GM21360 (cell line): ENCODE results near the gene UCHL3.

ENCODE experiments used
- ATAC-seq: cut with Tn5 transposase; IDR thresholded peaks from one replicate; pipeline ENCODE4 v1.9.1; 2021; ENCODE audit warnings: mild to moderate bottlenecking, moderate library complexity; ENCODE audit not compliant: unreplicated experiment

UCHL3 gene

DNA sequence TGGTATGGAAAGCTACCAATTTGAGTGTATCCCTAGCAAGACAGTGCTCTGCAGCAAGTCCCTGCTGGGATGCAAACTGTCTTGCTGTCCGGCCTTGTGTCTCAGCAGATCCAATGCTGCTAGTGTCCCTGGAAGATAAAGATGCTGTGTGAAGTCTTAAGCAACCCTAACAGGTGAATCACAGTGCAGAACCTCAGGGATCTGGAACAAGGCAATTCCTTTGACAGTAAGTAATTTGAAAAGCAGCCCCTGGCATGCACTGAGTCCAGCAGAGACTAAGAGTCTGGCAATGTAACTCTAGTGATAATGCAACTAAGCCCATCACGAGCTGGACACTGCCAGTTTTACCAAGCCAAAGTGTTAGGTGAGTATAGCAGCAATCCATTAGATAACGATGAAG lies 1.7 kb upstream of the UCHL3 start:
- ATAC-seq: no peak

DNA sequence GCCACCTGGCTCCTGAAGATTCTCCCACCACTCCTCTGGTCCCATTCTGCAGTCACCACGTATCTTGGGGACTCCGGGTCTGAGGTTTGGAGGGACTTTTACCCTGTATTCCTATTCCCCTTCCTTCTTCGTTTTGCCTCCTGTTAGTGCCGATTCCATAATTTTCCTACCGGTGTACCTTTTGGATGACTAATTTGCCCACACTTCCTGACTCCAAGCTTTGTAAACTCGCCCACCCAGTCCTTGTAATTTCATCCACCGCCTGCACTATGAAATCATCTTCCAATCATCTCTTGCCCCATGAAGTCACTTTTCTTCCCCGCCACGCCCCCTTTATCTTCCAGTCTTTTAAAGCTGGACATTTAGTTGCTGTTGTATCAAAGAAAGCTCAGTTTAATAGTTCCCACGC lies 572 bp downstream of the UCHL3 start:
- ATAC-seq: peak; percentile 5

DNA sequence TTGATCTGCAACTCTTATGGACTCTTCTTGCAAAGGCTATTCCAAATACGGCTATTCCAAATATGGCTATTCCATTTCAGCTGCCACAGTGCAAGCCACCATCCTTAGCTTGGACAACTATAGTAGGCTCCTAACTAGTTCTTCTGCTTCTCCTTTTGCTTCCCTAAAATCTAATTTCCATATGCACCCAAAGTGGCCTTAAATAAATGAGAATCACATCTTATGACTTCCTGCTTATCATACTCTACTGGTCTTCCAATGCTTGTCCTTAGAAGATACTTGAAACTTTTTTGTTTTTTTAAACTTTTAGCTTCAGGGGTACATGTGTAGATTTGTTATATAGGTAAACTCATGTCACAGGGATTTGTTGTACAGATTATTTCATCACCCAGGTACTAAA lies 4.9 kb downstream of the UCHL3 start:
- no peak for ATAC-seq

DNA sequence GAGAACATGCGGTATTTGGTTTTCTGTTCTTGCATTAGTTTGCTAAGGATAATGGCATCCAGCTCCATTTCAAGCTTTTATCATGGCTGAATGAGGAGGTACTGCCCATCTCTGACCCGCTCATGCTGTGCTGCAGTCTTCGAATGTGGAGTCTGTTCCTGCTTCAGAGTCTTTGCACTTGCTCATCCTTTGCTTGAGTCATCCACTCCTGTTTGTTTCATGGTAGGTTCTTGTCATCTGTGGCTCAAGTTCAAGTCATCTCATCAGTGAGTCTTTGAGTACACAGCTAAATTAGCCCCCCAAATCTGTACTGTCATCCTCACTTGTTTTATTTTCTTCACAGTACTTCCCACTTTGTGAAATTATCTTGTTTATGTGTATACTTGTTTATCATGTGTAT lies 5.4 kb downstream of the UCHL3 start:
- ATAC-seq: no peak

DNA sequence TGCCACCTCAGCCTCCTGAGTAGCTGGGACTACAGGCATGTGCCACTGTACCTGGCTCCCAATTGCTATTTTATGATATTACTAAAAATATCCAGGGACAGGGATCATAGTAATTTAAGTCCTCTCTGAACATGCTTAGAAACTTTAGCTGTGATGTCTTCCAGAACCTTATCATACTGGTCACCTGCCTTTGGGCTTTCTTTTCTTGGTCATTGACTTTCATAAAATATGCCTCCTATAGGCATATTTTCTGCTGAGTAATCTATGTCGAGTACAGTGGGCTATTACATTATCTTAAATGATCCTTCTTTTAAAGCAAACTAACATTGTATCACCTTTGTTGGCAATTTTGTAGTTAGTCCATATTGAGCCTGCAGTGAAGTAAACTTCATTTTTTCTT lies 6.2 kb downstream of the UCHL3 start:
- ATAC-seq: no peak

DNA sequence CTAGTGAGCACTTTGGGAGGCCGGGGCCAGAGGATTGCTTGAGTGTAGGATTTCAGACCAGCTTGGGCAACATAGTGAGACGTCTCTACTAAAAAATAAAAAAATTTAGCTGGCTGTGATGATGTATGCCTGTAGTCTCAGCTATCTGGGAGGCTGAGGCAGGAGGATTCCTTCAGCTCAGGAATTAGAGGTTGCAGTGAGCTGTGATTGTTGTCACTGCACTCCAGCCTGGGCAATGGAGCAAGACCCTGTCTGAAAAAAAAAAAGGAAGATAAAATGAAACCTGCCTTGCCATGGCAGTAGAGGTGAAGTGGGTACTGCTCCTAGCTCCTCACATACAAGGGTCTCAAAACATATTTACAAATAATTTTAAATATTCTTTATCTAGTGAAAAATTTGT lies 7.4 kb downstream of the UCHL3 start:
- no peak for ATAC-seq

DNA sequence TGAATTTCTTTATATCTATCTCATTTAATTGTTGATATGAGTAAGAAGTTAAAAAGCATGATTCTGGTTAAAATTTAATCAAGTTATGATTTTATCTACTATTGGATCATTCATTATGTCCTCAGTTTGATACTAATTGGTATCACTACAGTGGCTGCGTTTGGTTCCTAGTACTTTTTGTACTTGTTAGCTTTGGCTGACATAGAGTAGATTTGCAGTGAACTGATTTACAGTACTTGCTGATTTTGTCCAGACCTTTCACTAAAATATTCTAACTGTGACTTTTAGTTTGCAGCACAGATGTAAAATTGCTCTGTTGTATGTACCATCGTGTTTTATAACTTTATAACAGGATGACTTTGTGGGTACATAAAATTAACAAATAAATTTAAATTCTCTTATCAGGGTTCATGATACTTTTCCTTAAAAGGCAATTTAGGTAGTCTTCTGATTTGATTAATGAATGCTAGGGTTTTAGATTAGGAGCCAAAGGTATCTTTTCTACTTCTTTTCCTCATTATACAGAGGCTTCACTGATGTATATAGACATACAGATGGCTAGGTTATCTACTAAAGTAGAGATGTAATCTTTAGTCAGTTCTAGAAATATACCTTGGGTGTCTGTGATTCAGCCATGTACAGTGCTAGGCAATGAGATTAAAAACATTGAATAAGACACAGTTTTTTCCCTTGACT lies 8.7 kb downstream of the UCHL3 start:
- ATAC-seq: no peak

DNA sequence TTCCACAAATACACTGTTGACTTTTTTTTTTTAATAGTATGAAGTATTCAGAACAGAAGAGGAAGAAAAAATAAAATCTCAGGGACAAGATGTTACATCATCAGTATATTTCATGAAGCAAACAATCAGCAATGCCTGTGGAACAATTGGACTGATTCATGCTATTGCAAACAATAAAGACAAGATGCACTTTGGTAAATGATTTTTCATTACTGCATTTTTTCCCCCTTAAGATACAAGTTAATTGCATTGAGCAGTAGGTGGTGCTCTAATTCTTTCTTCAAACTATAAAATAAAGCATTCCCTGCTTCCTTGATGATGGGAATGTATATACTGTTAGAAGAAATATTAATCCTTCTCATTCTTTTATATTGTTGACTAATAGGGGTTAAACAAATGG lies 17.1 kb downstream of the UCHL3 start:
- no peak for ATAC-seq

DNA sequence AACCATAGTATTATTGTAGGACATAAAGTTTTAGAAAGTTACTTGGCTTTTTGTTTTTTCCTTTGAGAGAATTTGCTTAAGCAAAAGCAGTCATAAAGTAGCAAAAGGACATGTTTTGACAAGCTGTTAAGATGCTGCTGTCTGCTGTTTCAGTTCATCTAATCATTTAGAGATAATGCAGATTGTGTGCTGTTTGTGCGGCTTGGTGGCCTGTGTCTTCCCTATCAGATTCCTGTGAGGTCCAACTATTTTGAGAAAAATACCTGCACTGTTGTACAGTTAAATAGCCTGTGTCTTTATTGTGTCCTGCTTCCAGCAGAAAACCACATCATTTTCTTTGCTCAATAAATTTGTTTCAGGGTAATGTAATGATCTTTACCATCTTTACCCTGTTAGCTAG lies 20.0 kb downstream of the UCHL3 start:
- no peak for ATAC-seq

DNA sequence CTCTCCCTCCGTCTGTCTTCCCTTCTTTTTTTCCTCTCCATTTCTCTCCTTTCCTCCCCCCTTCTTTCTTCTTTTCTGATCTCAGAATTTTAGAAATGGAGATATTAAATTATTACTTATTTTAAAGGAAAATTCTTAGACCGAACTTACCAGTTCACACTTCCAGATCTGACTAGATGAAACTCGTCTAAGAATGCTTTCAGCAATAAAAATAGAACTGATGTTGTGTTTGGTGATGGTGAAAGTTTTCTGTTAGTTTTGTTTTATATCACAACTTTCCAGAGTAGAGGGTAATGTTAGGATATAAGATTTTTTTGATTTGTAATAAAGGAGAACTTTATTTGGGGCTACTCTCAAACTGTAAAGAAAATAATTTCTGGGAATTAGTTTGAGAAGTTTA lies 29.9 kb downstream of the UCHL3 start:
- peak; percentile 71 for ATAC-seq

DNA sequence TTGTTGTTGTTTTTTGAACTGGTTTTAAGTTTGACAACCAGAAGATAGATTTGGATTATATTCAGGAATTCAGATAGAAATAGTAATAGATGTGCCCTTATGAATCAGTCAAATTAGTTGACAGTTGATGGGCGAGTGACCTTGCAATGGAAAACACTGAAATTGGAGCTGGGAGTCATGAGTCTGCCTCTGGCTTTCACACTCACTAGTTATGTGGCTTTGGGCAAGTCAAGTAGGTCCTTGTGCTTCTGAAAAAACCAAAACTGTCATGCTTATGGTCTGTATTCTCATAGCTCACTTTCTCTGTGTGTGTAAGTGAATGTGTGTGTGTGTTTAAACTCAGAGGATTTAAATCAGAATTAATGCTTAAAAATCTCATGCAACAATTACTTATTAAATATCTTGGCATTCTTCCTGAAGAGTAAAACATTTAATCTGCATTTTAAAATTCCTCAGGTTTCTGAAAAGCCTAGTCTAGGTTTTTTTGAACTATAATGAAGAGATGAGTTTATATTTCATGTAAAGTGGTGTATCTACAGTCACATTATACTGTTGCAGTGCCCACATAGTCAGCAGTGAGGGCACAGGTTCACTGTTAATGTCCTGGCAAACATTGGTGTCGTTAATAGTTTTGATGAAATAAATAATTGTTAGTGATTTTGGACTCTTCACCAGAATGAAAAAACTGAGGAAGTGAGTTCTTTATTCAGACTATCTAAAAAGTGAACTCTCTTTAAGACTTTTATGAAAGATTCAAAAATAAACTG lies 32.5 kb downstream of the UCHL3 start:
- no peak for ATAC-seq

DNA sequence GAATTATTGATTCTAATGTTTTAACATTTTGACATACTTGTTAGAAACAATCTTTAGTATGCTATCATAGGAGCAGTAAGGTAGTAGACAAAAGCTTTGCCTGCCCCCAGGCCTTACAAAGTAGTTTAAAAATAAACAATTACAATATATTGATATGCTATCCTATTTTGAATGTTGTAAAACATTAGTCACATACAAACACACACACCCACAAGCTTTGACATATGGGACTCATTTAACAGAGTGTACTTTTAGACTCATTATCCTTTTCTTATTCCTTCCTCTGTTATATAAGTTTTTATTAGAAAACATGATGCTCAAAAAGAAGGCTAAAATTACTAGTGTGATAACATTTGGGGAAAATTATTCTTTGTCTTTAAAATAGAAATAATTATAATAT lies 33.5 kb downstream of the UCHL3 start:
- no peak for ATAC-seq

DNA sequence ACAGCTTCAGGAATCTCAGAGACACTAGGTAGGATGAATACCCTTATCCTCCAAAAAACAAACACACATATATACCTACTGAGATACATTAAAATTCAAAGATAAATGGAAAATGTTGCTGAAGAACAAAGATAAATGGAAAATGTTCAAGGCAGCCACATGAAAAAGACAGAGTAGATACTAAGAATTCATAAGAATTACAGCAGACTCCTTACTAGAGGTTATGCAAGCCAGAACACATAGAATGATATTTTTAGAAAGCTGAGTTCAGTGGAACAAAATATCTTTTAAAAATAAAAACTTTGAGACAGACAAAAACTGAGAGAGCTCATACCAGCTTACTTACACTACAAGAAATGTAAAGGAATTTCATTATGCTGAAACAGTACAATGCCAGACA lies 35.6 kb downstream of the UCHL3 start:
- ATAC-seq: no peak

DNA sequence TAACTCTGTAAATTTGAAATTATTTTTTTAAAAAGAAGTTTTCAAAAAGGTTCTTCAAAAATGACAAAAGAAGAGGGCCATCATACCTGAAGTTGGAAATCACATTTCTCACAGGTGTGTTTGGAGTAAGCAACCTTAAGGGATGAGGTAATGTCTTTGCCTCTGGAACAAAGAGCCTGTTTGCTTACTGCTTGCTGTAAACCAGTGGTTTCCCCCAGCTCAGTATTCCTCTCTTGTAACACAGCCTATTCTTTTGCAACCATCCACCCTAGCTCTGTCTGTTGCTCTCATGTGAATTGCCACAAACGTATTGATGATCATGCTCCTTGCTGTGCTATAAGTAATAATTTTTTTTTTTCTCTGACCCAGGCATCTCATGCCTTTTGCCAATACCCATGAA lies 38.1 kb downstream of the UCHL3 start:
- ATAC-seq: no peak

DNA sequence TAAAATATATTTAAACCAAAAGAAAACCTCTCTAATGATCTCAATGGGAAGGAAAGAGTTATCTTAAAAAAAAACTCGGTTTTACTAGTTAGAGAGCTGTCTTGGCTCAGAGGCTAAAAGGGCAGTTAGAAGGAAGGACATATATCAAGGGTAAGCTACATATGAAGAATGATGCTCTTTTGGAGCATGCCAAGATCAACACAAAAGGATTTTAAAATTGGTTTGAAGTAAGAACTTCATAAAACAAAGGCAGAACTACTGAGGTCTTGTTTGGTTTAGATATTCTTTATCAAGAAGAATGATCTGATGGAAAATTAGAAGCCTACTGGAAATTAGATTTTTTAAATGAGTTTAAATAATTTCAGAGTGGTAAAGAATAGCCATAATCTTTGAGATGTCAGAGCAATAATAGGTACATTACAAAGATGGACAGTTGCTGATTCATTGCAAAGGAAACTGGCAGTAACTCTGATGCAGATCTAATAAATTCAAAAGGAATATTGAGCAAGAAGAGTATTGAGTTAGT lies 47.1 kb downstream of the UCHL3 start:
- ATAC-seq: no peak

DNA sequence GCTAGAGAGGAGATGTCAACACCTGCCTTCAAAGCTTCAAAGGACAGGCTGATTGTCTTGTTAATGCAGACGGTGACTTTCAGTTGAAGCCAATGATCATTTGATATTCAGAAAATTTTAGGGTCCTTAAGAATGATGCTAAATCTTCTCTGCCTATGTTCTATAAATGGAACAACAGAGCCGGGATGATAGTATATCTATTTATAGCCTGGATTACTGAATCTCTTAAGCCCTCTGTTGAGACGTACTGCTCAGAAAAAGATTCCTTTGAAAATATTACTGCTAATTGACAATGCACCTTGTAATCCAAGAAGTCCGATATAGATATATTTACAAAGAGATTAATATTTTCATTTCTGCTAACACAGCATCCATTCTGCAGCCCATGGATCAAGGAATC lies 50.8 kb downstream of the UCHL3 start:
- no peak for ATAC-seq

DNA sequence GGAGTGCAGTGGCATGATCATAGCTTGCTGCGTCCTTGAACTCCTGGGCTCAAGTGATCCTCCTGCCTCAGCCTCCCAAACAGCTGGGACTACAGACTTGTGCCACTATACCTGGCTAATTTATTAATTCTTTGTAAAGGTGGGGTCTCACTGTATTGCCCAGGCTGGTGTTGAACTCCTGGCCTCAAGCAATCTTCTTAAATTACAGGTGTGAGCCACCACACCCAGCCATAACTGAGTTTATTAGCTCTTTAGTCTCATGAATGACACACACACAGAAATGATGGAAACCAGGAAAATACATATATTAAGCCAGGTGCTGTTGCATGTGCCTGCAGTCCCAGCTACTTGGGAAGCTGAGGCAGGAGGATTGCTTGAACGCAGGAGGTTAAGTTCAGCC lies 53.4 kb downstream of the UCHL3 start:
- no peak for ATAC-seq

DNA sequence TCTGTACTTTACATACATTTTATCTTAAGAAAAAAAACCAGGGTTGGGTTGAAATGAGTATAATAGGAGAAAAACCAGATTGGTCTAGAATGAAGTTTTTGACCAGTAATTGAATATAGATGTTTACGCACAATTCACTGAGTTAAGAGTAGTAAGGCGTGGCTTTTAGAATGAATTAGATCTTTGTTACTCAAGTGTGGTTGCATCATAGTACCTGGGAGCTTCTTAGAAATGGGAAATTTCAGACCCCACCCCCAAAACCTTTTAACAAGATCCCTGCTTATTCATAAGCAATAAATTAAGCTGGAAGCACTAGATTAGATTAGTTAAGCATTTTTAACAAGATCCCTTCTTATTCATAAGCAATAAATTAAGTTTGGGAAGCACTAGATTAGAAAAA lies 57.9 kb downstream of the UCHL3 start:
- ATAC-seq: no peak

DNA sequence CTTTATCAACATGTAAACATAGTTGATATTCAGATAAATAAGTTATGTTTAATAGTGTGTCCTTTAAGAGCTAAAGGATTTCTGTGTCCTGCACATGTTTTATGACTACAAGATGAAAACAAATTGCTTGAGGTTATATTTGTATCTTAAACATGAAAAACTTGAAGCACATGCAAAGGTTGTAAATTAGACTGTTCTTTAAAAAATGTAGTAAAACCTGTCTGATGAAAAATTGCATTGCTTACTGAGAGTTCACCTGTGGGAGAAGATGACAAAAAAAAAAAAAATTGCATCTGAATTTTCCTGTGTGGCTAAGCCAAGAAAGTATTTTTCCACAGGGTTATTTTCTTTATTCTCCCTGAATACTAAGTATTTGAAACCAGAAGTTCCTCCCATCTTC lies 60.9 kb downstream of the UCHL3 start:
- no peak for ATAC-seq

DNA sequence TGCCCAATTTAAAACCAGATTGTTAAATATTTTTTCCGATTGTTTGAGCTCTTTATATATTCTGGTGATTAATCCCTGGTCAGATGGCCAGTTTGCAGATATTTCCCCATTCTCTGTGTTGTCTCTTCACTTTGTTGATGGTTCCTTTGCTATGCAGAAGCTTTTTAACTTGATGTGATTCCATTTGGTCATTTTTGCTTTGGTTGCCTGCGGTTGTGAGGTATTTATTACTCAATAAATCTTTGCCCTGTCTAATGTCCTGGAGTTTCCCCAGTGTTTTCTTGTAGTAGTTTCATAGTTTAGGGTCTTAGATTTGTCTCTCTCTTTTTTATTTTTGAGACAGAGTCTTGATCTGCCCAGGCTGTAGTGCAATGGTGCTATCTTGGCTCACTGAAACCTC lies 62.8 kb downstream of the UCHL3 start:
- ATAC-seq: no peak

DNA sequence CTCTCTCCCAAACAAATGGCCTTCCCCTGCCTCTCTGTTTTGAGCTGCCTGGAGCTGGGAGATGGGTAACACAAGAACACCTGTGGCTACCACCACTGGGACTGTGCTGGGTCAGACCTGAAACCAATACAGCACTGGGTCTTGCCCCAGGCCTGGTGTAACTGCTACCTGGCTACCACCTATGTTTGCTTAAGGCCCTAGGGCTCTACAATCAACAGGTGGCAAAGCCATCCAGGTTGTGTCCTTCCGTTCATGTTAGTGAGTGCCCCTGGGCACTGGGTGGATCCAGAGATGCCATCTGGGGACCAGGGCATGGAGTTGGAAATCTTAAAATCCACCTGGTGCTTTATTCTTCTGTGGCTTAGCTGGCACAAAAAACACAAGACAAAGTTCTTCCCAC lies 67.6 kb downstream of the UCHL3 start:
- ATAC-seq: no peak

DNA sequence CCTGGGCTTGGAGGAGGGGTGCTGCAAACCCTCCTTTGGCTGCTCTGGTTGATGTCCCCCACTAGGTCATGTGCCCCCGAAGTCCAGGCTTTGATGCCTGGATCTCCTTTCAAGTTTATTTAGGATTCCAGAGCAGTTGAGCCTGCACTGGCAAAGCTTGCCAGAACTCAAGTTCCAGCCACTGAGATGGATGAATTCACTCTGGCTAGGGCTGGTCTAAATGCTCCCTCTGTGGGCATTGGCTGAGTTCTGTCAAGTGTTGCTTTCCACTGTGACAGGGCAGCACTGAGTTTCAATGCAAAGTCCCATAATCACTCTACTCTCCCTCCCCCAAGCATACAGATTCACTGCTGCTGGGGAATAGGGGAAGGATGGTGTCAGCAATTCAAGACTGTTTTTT lies 68.7 kb downstream of the UCHL3 start:
- no peak for ATAC-seq

DNA sequence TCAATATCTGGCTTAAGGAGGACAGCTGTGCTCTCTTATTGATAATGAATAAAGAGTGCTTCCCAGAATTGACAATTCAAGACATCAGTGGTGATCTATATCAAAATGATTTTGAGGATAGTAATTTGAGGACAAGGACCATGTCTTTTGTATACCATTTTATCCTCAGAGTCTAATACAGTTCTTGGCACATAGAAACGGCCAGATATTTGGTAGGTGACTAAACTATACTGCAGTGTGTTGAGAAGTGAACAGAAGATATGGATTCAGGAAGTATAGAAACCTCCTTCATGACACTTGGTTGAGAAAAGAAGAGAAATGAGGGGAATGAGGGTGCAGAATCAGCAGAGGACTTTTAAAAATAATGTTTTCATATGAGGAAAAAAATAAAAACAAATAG lies 70.4 kb downstream of the UCHL3 start:
- ATAC-seq: no peak
